Measurements from ENCODE around the gene ZNF672. TPM values are rescaled to one million over a fixed set of nuclear protein-coding genes. Genes with fewer than 3 reads are reported as not detected.
A peak's percentile ranks its signal among the peaks of the same experiment; 100 is the strongest.

ZNF672 gene
- polyA plus RNA-seq, 1 of the 3 experiments (the other 2 are of a cell fraction) = 14.2 TPM

GRCh38 chr1:248807067-248807737 is 30.8 kb upstream of the ZNF672 start:
- no peaks in the 10 kb centered on the region for H3K9me2 ChIP-seq
- H3K27ac ChIP-seq (ENCODE audit: low read depth in 2 of 2, low read length in 1 of 2) = no peak overlapping the region
- H3K36me3 ChIP-seq (replicated peaks in 1 of 2; ENCODE audit: control insufficient read depth in 1 of 2, insufficient read depth in 2 of 2, low read length in 1 of 2) = peaks cover 0 to 12% of the 10 kb centered on the region in 2 experiments
- no peaks in the 10 kb centered on the region for H3F3A ChIP-seq (replicated peaks; ENCODE audit: insufficient read depth)
- H3K9ac ChIP-seq = no peak overlapping the region
- H3K4me1 ChIP-seq (ENCODE audit: control insufficient read depth in 1 of 2, insufficient read depth in 2 of 2, low read depth in 1 of 2, low read length in 1 of 2) = peaks cover 0 to 9% of the 10 kb centered on the region in 2 experiments; a peak in 1 of 4 replicates
- POLR2A ChIA-PET = no interaction called here
- peaks cover 5% of the 10 kb centered on the region; the same call in 1 of the 2 replicates for H3K27me3 ChIP-seq (ENCODE audit: insufficient read depth)
- H3K4me2 ChIP-seq = no peak overlapping the region
- no peaks in the 10 kb centered on the region for H3K79me2 ChIP-seq (ENCODE audit: insufficient read depth)
- no peaks in the 10 kb centered on the region for H4K20me1 ChIP-seq (ENCODE audit: insufficient read depth)
- H2AFZ ChIP-seq (ENCODE audit: low read depth) = no peak overlapping the region
- peak; percentile 79 for DNase-seq
- TF ChIP-seq PBX3 (IDR thresholded peaks at IDR 0.05) (no peak), CTCF (IDR thresholded peaks at IDR 0.05) (peak; percentile 82), RCOR1 (IDR thresholded peaks at IDR 0.05; ENCODE audit: low read length) (no peak), RAD21 (IDR thresholded peaks at IDR 0.05; ENCODE audit: low read length) (peak; percentile 93), SMC3 (IDR thresholded peaks at IDR 0.05; ENCODE audit: low read depth, low read length) (peak; percentile 90), NRF1 (IDR thresholded peaks at IDR 0.05; ENCODE audit: low read depth, low read length) (peak; percentile 36; the same call in 1 of the 2 replicates)
- H3K4me3 ChIP-seq (ENCODE audit: low read depth in 2 of 2, low read length in 1 of 2) = no peak overlapping the region
- no peaks in the 10 kb centered on the region for H3K9me3 ChIP-seq
- CTCF ChIA-PET = interaction anchor here (0.6 to 9.9 kb wide), 29 partner anchors 8 to 564 kb away, joined by 3 to 122 read pairs (median 6); partner anchors contain the start of gene SH3BP5L
- 59% methylated on average over 15 of the region's 15 CpGs for WGBS (ENCODE audit: low lambda C conversion rate)

GRCh38 chr1:248808876-248809275 is 29.1 kb upstream of the ZNF672 start:
- Histone ChIP-seq H3K36me3 (replicated peaks in 1 of 2; ENCODE audit: control insufficient read depth in 1 of 2, insufficient read depth in 2 of 2, low read length in 1 of 2) (peaks cover 2 to 27% of the 10 kb centered on the region in 2 experiments), H3K9ac (no peak overlapping the region), H3K27me3 (ENCODE audit: insufficient read depth) (no peaks in the 10 kb centered on the region), H3K9me3 (no peaks in the 10 kb centered on the region), H3K27ac (ENCODE audit: low read depth in 2 of 2, low read length in 1 of 2) (no peak overlapping the region), H3K79me2 (ENCODE audit: insufficient read depth) (no peaks in the 10 kb centered on the region), H4K20me1 (ENCODE audit: insufficient read depth) (no peaks in the 10 kb centered on the region), H3K4me1 (ENCODE audit: control insufficient read depth in 1 of 2, insufficient read depth in 2 of 2, low read depth in 1 of 2, low read length in 1 of 2) (peaks cover 0 to 9% of the 10 kb centered on the region in 2 experiments; a peak in 1 of 4 replicates), H2AFZ (ENCODE audit: low read depth) (no peak overlapping the region), H3K4me2 (no peak overlapping the region), H3K4me3 (ENCODE audit: low read depth in 2 of 2, low read length in 1 of 2) (no peak overlapping the region), H3F3A (replicated peaks; ENCODE audit: insufficient read depth) (no peaks in the 10 kb centered on the region), H3K9me2 (no peaks in the 10 kb centered on the region)
- WGBS (ENCODE audit: low lambda C conversion rate) = 80% methylated on average over 9 of the region's 9 CpGs
- no peak for TF ChIP-seq YY1 (IDR thresholded peaks at IDR 0.05; ENCODE audit: low read depth)
- TF ChIP-seq, protein P1, sequence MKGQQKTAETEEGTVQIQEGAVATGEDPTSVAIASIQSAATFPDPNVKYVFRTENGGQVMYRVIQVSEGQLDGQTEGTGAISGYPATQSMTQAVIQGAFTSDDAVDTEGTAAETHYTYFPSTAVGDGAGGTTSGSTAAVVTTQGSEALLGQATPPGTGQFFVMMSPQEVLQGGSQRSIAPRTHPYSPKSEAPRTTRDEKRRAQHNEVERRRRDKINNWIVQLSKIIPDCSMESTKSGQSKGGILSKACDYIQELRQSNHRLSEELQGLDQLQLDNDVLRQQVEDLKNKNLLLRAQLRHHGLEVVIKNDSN (IDR thresholded peaks at IDR 0.05; ENCODE audit: borderline replicate concordance, low read depth) = no peak
- TF ChIP-seq FOXJ3 (CRISPR knock-in tag; IDR thresholded peaks at IDR 0.05) = no peak
- TF ChIP-seq, protein P2, sequence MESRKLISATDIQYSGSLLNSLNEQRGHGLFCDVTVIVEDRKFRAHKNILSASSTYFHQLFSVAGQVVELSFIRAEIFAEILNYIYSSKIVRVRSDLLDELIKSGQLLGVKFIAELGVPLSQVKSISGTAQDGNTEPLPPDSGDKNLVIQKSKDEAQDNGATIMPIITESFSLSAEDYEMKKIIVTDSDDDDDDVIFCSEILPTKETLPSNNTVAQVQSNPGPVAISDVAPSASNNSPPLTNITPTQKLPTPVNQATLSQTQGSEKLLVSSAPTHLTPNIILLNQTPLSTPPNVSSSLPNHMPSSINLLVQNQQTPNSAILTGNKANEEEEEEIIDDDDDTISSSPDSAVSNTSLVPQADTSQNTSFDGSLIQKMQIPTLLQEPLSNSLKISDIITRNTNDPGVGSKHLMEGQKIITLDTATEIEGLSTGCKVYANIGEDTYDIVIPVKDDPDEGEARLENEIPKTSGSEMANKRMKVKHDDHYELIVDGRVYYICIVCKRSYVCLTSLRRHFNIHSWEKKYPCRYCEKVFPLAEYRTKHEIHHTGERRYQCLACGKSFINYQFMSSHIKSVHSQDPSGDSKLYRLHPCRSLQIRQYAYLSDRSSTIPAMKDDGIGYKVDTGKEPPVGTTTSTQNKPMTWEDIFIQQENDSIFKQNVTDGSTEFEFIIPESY (IDR thresholded peaks at IDR 0.05; ENCODE audit: borderline replicate concordance, low read depth) = no peak
- TF ChIP-seq GABPA (IDR thresholded peaks at IDR 0.05; ENCODE audit: low read depth) = no peak
- no peak for TF ChIP-seq GATA2 (CRISPR knock-in tag; IDR thresholded peaks at IDR 0.05)
- TF ChIP-seq TAF1 (IDR thresholded peaks at IDR 0.05; ENCODE audit: borderline replicate concordance, low read depth, low read length) = no peak
- no peak for TF ChIP-seq TCF12 (IDR thresholded peaks at IDR 0.05)
- no peak for TF ChIP-seq CHD2 (IDR thresholded peaks at IDR 0.05; ENCODE audit: low read length, partially characterized antibody)
- no peak for TF ChIP-seq PBX3 (IDR thresholded peaks at IDR 0.05)
- TF ChIP-seq RFX5 (IDR thresholded peaks at IDR 0.05; ENCODE audit: low read length) = no peak
- TF ChIP-seq USF2 (IDR thresholded peaks at IDR 0.05; ENCODE audit: borderline replicate concordance, low read depth, low read length) = no peak
- TF ChIP-seq NRF1 (IDR thresholded peaks at IDR 0.05; ENCODE audit: low read depth, low read length) = no peak
- no peak for TF ChIP-seq EP300 (IDR thresholded peaks at IDR 0.05; ENCODE audit: borderline replicate concordance in 1 of 2, low read depth in 1 of 2, low read length in 1 of 2)
- no peak for TF ChIP-seq RCOR1 (IDR thresholded peaks at IDR 0.05; ENCODE audit: low read length)
- CTCF ChIA-PET = interaction anchor here (1.8 to 9.9 kb wide), 4 partner anchors 13 to 195 kb away, joined by 6 to 122 read pairs (median 26); no protein-coding TSS in a partner anchor
- POLR2A ChIA-PET = no interaction called here
- no peak for DNase-seq

All from SK-N-SH (cell line).